Type B pancreatic cell (in vitro differentiated cells): ENCODE data around the gene CUX1. TPM values are rescaled to one million over a fixed set of nuclear protein-coding genes. Genes with fewer than 3 reads are reported as not detected.

Experiments
- DNase-seq: peaks from one replicate; pipeline ENCODE4 v3.0.0; 2021; ENCODE audit warnings: mixed read lengths; ENCODE audit not compliant: unreplicated experiment; ENCODE audit errors: extremely low spot score
- H3K27ac Mint-ChIP-seq: 2 replicates; pipeline ENCODE4 v1.8.0; 2021; ENCODE audit warnings: mild to moderate bottlenecking, mixed read lengths
- H3K27me3 Mint-ChIP-seq: 2 replicates; pipeline ENCODE4 v1.8.0; 2021; ENCODE audit warnings: mixed read lengths
- H3K36me3 Mint-ChIP-seq: 2 replicates; pipeline ENCODE4 v1.8.0; 2021; ENCODE audit warnings: mixed read lengths
- H3K4me1 Mint-ChIP-seq: one replicate; pipeline ENCODE4 v1.8.0; 2021; ENCODE audit warnings: mixed read lengths; ENCODE audit not compliant: unreplicated experiment
- H3K4me3 Mint-ChIP-seq: 2 replicates; pipeline ENCODE4 v1.8.0; 2021; ENCODE audit warnings: mild to moderate bottlenecking, mixed read lengths
- H3K9me3 Mint-ChIP-seq: 2 replicates; pipeline ENCODE4 v1.8.0; 2021; ENCODE audit warnings: mixed read lengths
- CTCF ChIP-seq: fragments of 200-600 bp; sonication (generic); conservative IDR thresholded peaks from 2 replicates; pipeline ENCODE4 v1.5.0; 2021; ENCODE audit warnings: antibody characterized with exemption, mild to moderate bottlenecking
- total RNA-seq: library from RNA; stranded (reverse); gene quantifications from 2 replicates; pipeline ENCODE4 v1.2.1, GENCODE V29; 2021; ENCODE audit warnings: low replicate concordance

The CUX1 gene
- total RNA-seq, 1 donor from 2014 or later = 76.4 TPM

- TF ChIP-seq CTCF = no peak
- H3K36me3 Mint-ChIP-seq = peaks cover 4% of the 10 kb centered on the region
- no peaks in the 10 kb centered on the region for H3K9me3 Mint-ChIP-seq
- H3K27ac Mint-ChIP-seq = peak overlapping the region; percentile 41
- peaks cover 12% of the 10 kb centered on the region for H3K4me1 Mint-ChIP-seq
- no peaks in the 10 kb centered on the region for H3K27me3 Mint-ChIP-seq
- no peak overlapping the region for H3K4me3 Mint-ChIP-seq
- DNase-seq = no peak
These were observed 440.8 kb downstream of the CUX1 start for GRCh38 chr7:102258073-102258748.

GRCh38 chr7:102258749-102259107 lies 441.3 kb downstream of the CUX1 start:
- H3K27ac Mint-ChIP-seq = peak overlapping the region; percentile 41
- H3K9me3 Mint-ChIP-seq = no peaks in the 10 kb centered on the region
- TF ChIP-seq CTCF = no peak
- peaks cover 8% of the 10 kb centered on the region for H3K4me1 Mint-ChIP-seq
- no peak overlapping the region for H3K4me3 Mint-ChIP-seq
- DNase-seq = no peak
- no peaks in the 10 kb centered on the region for H3K27me3 Mint-ChIP-seq
- peaks cover 4% of the 10 kb centered on the region for H3K36me3 Mint-ChIP-seq

DNA sequence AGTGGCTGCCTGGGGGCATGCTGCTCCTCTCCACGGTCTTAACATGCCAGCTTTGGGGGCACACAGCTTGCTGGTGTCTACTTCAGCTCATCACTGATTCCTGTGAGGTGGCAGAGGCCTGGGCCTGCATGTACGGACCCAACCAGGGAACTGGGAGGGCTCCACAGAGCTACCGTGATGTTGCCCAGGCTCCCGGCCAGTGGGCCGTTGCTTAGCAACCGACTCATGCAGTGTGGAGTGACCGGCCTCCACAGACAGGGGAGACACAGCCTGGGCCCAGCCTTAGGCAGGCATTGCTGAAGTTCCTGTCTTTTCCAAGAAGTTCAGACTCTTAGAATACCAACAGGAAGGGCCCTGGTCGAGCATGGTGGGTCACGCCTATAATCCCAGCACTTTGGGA lies 443.4 kb downstream of the CUX1 start:
- Mint-ChIP-seq H3K4me3 (no peak overlapping the region), H3K27me3 (no peaks in the 10 kb centered on the region), H3K36me3 (no peaks in the 10 kb centered on the region), H3K27ac (no peak overlapping the region), H3K9me3 (no peaks in the 10 kb centered on the region), H3K4me1 (peaks cover 14% of the 10 kb centered on the region)
- no peak for DNase-seq
- TF ChIP-seq CTCF = no peak

DNA sequence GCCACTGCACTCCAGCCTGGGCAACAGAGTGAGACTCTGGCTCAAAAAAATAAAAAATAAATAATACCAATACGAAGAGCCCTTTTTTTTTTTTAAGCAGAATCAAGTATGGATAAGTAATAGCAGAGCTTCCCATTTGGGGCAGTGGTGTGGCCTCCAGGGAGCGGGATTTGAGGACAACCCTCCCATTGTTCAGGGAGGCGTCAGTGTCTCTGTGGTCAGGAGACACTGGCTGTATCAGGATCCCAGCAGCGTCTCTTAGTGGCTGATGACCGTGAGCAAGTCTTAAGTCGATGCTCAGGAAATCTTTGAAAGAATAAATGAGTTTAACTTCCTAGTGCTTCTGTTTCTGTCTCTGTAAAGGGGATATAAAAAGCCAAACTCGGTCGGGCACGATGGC lies 444.0 kb downstream of the CUX1 start:
- Mint-ChIP-seq H3K36me3 (no peaks in the 10 kb centered on the region), H3K4me1 (peaks cover 14% of the 10 kb centered on the region), H3K27ac (no peak overlapping the region), H3K27me3 (no peaks in the 10 kb centered on the region), H3K4me3 (no peak overlapping the region), H3K9me3 (no peaks in the 10 kb centered on the region)
- TF ChIP-seq CTCF = no peak
- no peak for DNase-seq

- peak overlapping the region; percentile 48 for H3K27ac Mint-ChIP-seq
- no peak for DNase-seq
- no peaks in the 10 kb centered on the region for H3K9me3 Mint-ChIP-seq
- H3K36me3 Mint-ChIP-seq = no peaks in the 10 kb centered on the region
- H3K4me3 Mint-ChIP-seq = no peak overlapping the region
- TF ChIP-seq CTCF = no peak
- peaks cover 17% of the 10 kb centered on the region for H3K4me1 Mint-ChIP-seq
- H3K27me3 Mint-ChIP-seq = no peaks in the 10 kb centered on the region
These were observed 445.1 kb downstream of the CUX1 start for GRCh38 chr7:102262546-102262945.
